ENCODE results near the gene ADGRD1. TPM values are rescaled to one million over a fixed set of nuclear protein-coding genes. Genes with fewer than 3 reads are reported as not detected.

The ADGRD1 gene
- total and polyA plus RNA-seq, 2 of the 8 experiments (the other 6 are each of a cell fraction or from before 2014, with no cell fraction given), result 0.36 to 0.48 TPM

- Histone ChIP-seq H2AFZ (ENCODE audit: low read length) (no peak overlapping the region), H3K9me3 (ENCODE audit: insufficient read depth in 2 of 2, low read depth in 1 of 2, low read length in 1 of 2) (no peaks in the 10 kb centered on the region; a peak in 1 of 4 replicates)
- 83% methylated on average over 4 of the region's 4 CpGs; no CpG with 5 or more reads in 1 of the 2 experiments for WGBS, 2 experiments (ENCODE audit: extremely low coverage in 1 of 2, insufficient coverage in 1 of 2, insufficient read length in 1 of 2, insufficient replicate concordance in 2 of 2, low coverage in 1 of 2, low lambda C conversion rate in 2 of 2, missing lambda C conversion rate in 1 of 2)
- TF ChIP-seq SIX5 (IDR thresholded peaks at IDR 0.05; ENCODE audit: low read depth, low read length) (no peak), GTF2F1 (IDR thresholded peaks at IDR 0.05; ENCODE audit: borderline replicate concordance, low read depth, low read length) (no peak)
Observed at GRCh38 chr12:130922511-130922953, 31.2 kb upstream of the ADGRD1 start.

More at GRCh38 chr12:130922511-130922953, 31.2 kb upstream of the ADGRD1 start:
- H3K4ac ChIP-seq (replicated peaks; ENCODE audit: insufficient read length, low read depth, low read length), result no peak overlapping the region
- no peak overlapping the region for H2BK12ac ChIP-seq (ENCODE audit: low read depth, low read length)
- H3K27me3 ChIP-seq (replicated peaks in 1 of 4; ENCODE audit: control insufficient read depth in 3 of 4, extremely low read depth in 1 of 4, insufficient read depth in 3 of 4, low read length in 3 of 4), result no peaks in the 10 kb centered on the region; a peak in 1 of 7 replicates
- no peak for DNase-seq (ENCODE audit: low read depth in 1 of 2, low spot score in 2 of 2)
- H3K27ac ChIP-seq (ENCODE audit: low read depth, low read length), result no peak overlapping the region
- H2BK120ac ChIP-seq (replicated peaks; ENCODE audit: low read depth, low read length), result no peak overlapping the region
- no peak overlapping the region for H4K5ac ChIP-seq (ENCODE audit: insufficient read length, low read depth, low read length)
- no peaks in the 10 kb centered on the region for H3K79me1 ChIP-seq (ENCODE audit: low read depth, low read length)
- ChIA-PET CTCF (ENCODE audit: partially characterized antibody) (interaction anchor here (0.7 to 1.8 kb wide), 4 partner anchors 96 to 195 kb away, joined by 3 to 5 read pairs (median 4); no protein-coding TSS in a partner anchor), POLR2A (ENCODE audit: partially characterized antibody) (no interaction called here)
- H3K23me2 ChIP-seq (ENCODE audit: low read depth, low read length), result no peaks in the 10 kb centered on the region
- no peak overlapping the region for H4K8ac ChIP-seq (ENCODE audit: extremely low read depth, insufficient read depth, low read length)
- FAIRE-seq, result no peak
- H3K56ac ChIP-seq (replicated peaks; ENCODE audit: insufficient read length, low read depth, low read length), result no peak overlapping the region
- H2BK15ac ChIP-seq (ENCODE audit: low read length), result no peak overlapping the region
- peaks cover 0 to 2% (median 0%) of the 10 kb centered on the region in 4 experiments; a peak in 1 of 7 replicates for H3K4me1 ChIP-seq (replicated peaks in 1 of 4; ENCODE audit: control insufficient read depth in 3 of 4, insufficient read depth in 4 of 4, low read length in 3 of 4)
- H4K91ac ChIP-seq (replicated peaks; ENCODE audit: insufficient read length, low read length), result no peak overlapping the region
- no peak overlapping the region for H3K9ac ChIP-seq (replicated peaks in 1 of 4; ENCODE audit: extremely low read depth in 1 of 4, low read depth in 3 of 4, low read length in 3 of 4)
- H3K4me2 ChIP-seq (ENCODE audit: insufficient read depth in 1 of 2, low read depth in 2 of 2, low read length in 2 of 2), result no peak overlapping the region
- H3K23ac ChIP-seq (ENCODE audit: insufficient read length), result no peak overlapping the region
- H2AK5ac ChIP-seq (ENCODE audit: low read depth, low read length), result no peak overlapping the region
- H3K18ac ChIP-seq (ENCODE audit: extremely low read depth, low read length), result no peak overlapping the region
- no peak overlapping the region for H3K4me3 ChIP-seq (ENCODE audit: extremely low read depth in 1 of 4, insufficient read depth in 2 of 4, low read depth in 3 of 4, low read length in 4 of 4)
- H3K79me2 ChIP-seq (ENCODE audit: control insufficient read depth in 1 of 2, insufficient read depth in 2 of 2, low read length in 2 of 2), result no peaks in the 10 kb centered on the region
- no peaks in the 10 kb centered on the region for H3K36me3 ChIP-seq (ENCODE audit: control insufficient read depth in 2 of 4, insufficient read depth in 4 of 4, low read length in 3 of 4)
- no peak overlapping the region for H3K14ac ChIP-seq (ENCODE audit: insufficient read length)
- no peaks in the 10 kb centered on the region for H4K20me1 ChIP-seq (replicated peaks in 1 of 2; ENCODE audit: control insufficient read depth in 1 of 2, insufficient read depth in 2 of 2, low read length in 2 of 2)
- H2BK5ac ChIP-seq (ENCODE audit: low read depth, low read length), result no peak overlapping the region
- no peak overlapping the region for H2BK20ac ChIP-seq (ENCODE audit: low read length)

Measured in H1 (cell line).